Measurements from ENCODE around the gene MGAT5.

Gene MGAT5

GRCh38 chr2:134244587-134244986 lies 9.3 kb upstream of the MGAT5 start:
- no peak overlapping the region for H3K27ac ChIP-seq (ENCODE audit: low read depth, low read length)
- H3K4me1 ChIP-seq (ENCODE audit: control insufficient read depth, insufficient read depth, low read length): no peaks in the 10 kb centered on the region

GRCh38 chr2:134245340-134245984 lies 8.4 kb upstream of the MGAT5 start:
- Histone ChIP-seq H3K4me1 (ENCODE audit: control insufficient read depth, insufficient read depth, low read length) (no peaks in the 10 kb centered on the region), H3K4me3 (ENCODE audit: low read depth, low read length) (no peak overlapping the region), H3K9me3 (ENCODE audit: control insufficient read depth, insufficient read depth, low read depth, low read length) (no peaks in the 10 kb centered on the region), H3K27me3 (ENCODE audit: control insufficient read depth, insufficient read depth, low read length) (no peaks in the 10 kb centered on the region), H3K9ac (ENCODE audit: low read length) (no peak overlapping the region), H3K36me3 (ENCODE audit: control insufficient read depth, insufficient read depth, low read length) (no peaks in the 10 kb centered on the region), H3K27ac (ENCODE audit: low read depth, low read length) (no peak overlapping the region)

More at GRCh38 chr2:134244587-134244986, 9.3 kb upstream of the MGAT5 start:
- Histone ChIP-seq H3K9me3 (ENCODE audit: control insufficient read depth, insufficient read depth, low read depth, low read length) (no peaks in the 10 kb centered on the region), H3K4me3 (ENCODE audit: low read depth, low read length) (no peak overlapping the region), H3K36me3 (ENCODE audit: control insufficient read depth, insufficient read depth, low read length) (no peaks in the 10 kb centered on the region), H3K9ac (ENCODE audit: low read length) (no peak overlapping the region), H3K27me3 (ENCODE audit: control insufficient read depth, insufficient read depth, low read length) (no peaks in the 10 kb centered on the region)

- no peaks in the 10 kb centered on the region for H3K36me3 ChIP-seq (ENCODE audit: control insufficient read depth, insufficient read depth, low read length)
- H3K4me3 ChIP-seq (ENCODE audit: low read depth, low read length): no peak overlapping the region
- no peaks in the 10 kb centered on the region for H3K4me1 ChIP-seq (ENCODE audit: control insufficient read depth, insufficient read depth, low read length)
- no peaks in the 10 kb centered on the region for H3K27me3 ChIP-seq (ENCODE audit: control insufficient read depth, insufficient read depth, low read length)
- H3K27ac ChIP-seq (ENCODE audit: low read depth, low read length): no peak overlapping the region
- no peaks in the 10 kb centered on the region for H3K9me3 ChIP-seq (ENCODE audit: control insufficient read depth, insufficient read depth, low read depth, low read length)
- no peak overlapping the region for H3K9ac ChIP-seq (ENCODE audit: low read length)
These were observed 7.6 kb upstream of the MGAT5 start for GRCh38 chr2:134246154-134246874.

- Histone ChIP-seq H3K4me1 (ENCODE audit: control insufficient read depth, insufficient read depth, low read length) (no peaks in the 10 kb centered on the region; the same call in 1 of the 2 replicates), H3K27ac (ENCODE audit: low read depth, low read length) (no peak overlapping the region), H3K9me3 (ENCODE audit: control insufficient read depth, insufficient read depth, low read depth, low read length) (no peaks in the 10 kb centered on the region), H3K4me3 (ENCODE audit: low read depth, low read length) (no peak overlapping the region), H3K36me3 (ENCODE audit: control insufficient read depth, insufficient read depth, low read length) (no peaks in the 10 kb centered on the region), H3K9ac (ENCODE audit: low read length) (no peak overlapping the region), H3K27me3 (ENCODE audit: control insufficient read depth, insufficient read depth, low read length) (no peaks in the 10 kb centered on the region)
These were observed 6.2 kb upstream of the MGAT5 start for GRCh38 chr2:134247679-134248078.

- Histone ChIP-seq H3K27ac (ENCODE audit: low read depth, low read length) (no peak overlapping the region), H3K27me3 (ENCODE audit: control insufficient read depth, insufficient read depth, low read length) (no peaks in the 10 kb centered on the region), H3K9me3 (ENCODE audit: control insufficient read depth, insufficient read depth, low read depth, low read length) (no peaks in the 10 kb centered on the region), H3K4me1 (ENCODE audit: control insufficient read depth, insufficient read depth, low read length) (no peaks in the 10 kb centered on the region; the same call in 1 of the 2 replicates), H3K36me3 (ENCODE audit: control insufficient read depth, insufficient read depth, low read length) (peaks cover 2% of the 10 kb centered on the region; the same call in 1 of the 2 replicates), H3K9ac (ENCODE audit: low read length) (no peak overlapping the region), H3K4me3 (ENCODE audit: low read depth, low read length) (no peak overlapping the region)
These were observed 5.0 kb upstream of the MGAT5 start for GRCh38 chr2:134248913-134249312.

- H3K9ac ChIP-seq (ENCODE audit: low read length): no peak overlapping the region
- no peaks in the 10 kb centered on the region for H3K9me3 ChIP-seq (ENCODE audit: control insufficient read depth, insufficient read depth, low read depth, low read length)
- peaks cover 9% of the 10 kb centered on the region; the same call in 1 of the 2 replicates for H3K36me3 ChIP-seq (ENCODE audit: control insufficient read depth, insufficient read depth, low read length)
- H3K4me3 ChIP-seq (ENCODE audit: low read depth, low read length): no peak overlapping the region
- H3K4me1 ChIP-seq (ENCODE audit: control insufficient read depth, insufficient read depth, low read length): no peaks in the 10 kb centered on the region; the same call in 1 of the 2 replicates
- no peaks in the 10 kb centered on the region for H3K27me3 ChIP-seq (ENCODE audit: control insufficient read depth, insufficient read depth, low read length)
- H3K27ac ChIP-seq (ENCODE audit: low read depth, low read length): no peak overlapping the region
These were observed 4.1 kb upstream of the MGAT5 start for GRCh38 chr2:134249755-134250154.

- H3K4me3 ChIP-seq (ENCODE audit: low read depth, low read length): no peak overlapping the region
- no peak overlapping the region for H3K9ac ChIP-seq (ENCODE audit: low read length)
- H3K27me3 ChIP-seq (ENCODE audit: control insufficient read depth, insufficient read depth, low read length): no peaks in the 10 kb centered on the region
- H3K9me3 ChIP-seq (ENCODE audit: control insufficient read depth, insufficient read depth, low read depth, low read length): no peaks in the 10 kb centered on the region
- no peak overlapping the region for H3K27ac ChIP-seq (ENCODE audit: low read depth, low read length)
- H3K36me3 ChIP-seq (ENCODE audit: control insufficient read depth, insufficient read depth, low read length): peaks cover 9% of the 10 kb centered on the region; the same call in 1 of the 2 replicates
- H3K4me1 ChIP-seq (ENCODE audit: control insufficient read depth, insufficient read depth, low read length): no peaks in the 10 kb centered on the region; the same call in 1 of the 2 replicates
These were observed 2.9 kb upstream of the MGAT5 start for GRCh38 chr2:134250840-134251461.

- Histone ChIP-seq H3K27ac (ENCODE audit: low read depth, low read length) (no peak overlapping the region), H3K36me3 (ENCODE audit: control insufficient read depth, insufficient read depth, low read length) (peaks cover 9% of the 10 kb centered on the region; the same call in 1 of the 2 replicates), H3K4me1 (ENCODE audit: control insufficient read depth, insufficient read depth, low read length) (no peaks in the 10 kb centered on the region; the same call in 1 of the 2 replicates), H3K9me3 (ENCODE audit: control insufficient read depth, insufficient read depth, low read depth, low read length) (no peaks in the 10 kb centered on the region), H3K9ac (ENCODE audit: low read length) (no peak overlapping the region), H3K27me3 (ENCODE audit: control insufficient read depth, insufficient read depth, low read length) (no peaks in the 10 kb centered on the region), H3K4me3 (ENCODE audit: low read depth, low read length) (no peak overlapping the region)
These were observed 1.7 kb upstream of the MGAT5 start for GRCh38 chr2:134252092-134252750.

- no peak overlapping the region for H3K4me3 ChIP-seq (ENCODE audit: low read depth, low read length)
- peaks cover 9% of the 10 kb centered on the region; the same call in 1 of the 2 replicates for H3K36me3 ChIP-seq (ENCODE audit: control insufficient read depth, insufficient read depth, low read length)
- H3K27ac ChIP-seq (ENCODE audit: low read depth, low read length): no peak overlapping the region
- H3K9ac ChIP-seq (ENCODE audit: low read length): no peak overlapping the region
- no peaks in the 10 kb centered on the region for H3K9me3 ChIP-seq (ENCODE audit: control insufficient read depth, insufficient read depth, low read depth, low read length)
- no peaks in the 10 kb centered on the region; the same call in 1 of the 2 replicates for H3K4me1 ChIP-seq (ENCODE audit: control insufficient read depth, insufficient read depth, low read length)
- H3K27me3 ChIP-seq (ENCODE audit: control insufficient read depth, insufficient read depth, low read length): no peaks in the 10 kb centered on the region
These were observed 661 bp upstream of the MGAT5 start for GRCh38 chr2:134253117-134253704.

- Histone ChIP-seq H3K27me3 (ENCODE audit: control insufficient read depth, insufficient read depth, low read length) (no peaks in the 10 kb centered on the region), H3K9ac (ENCODE audit: low read length) (no peak overlapping the region), H3K27ac (ENCODE audit: low read depth, low read length) (no peak overlapping the region), H3K4me3 (ENCODE audit: low read depth, low read length) (no peak overlapping the region), H3K36me3 (ENCODE audit: control insufficient read depth, insufficient read depth, low read length) (peaks cover 9% of the 10 kb centered on the region; the same call in 1 of the 2 replicates), H3K4me1 (ENCODE audit: control insufficient read depth, insufficient read depth, low read length) (peaks cover 6% of the 10 kb centered on the region; the same call in 1 of the 2 replicates), H3K9me3 (ENCODE audit: control insufficient read depth, insufficient read depth, low read depth, low read length) (no peaks in the 10 kb centered on the region)
These were observed 952 bp downstream of the MGAT5 start for GRCh38 chr2:134254824-134255223.
